ENCODE data around the gene ZDHHC13.

DNA sequence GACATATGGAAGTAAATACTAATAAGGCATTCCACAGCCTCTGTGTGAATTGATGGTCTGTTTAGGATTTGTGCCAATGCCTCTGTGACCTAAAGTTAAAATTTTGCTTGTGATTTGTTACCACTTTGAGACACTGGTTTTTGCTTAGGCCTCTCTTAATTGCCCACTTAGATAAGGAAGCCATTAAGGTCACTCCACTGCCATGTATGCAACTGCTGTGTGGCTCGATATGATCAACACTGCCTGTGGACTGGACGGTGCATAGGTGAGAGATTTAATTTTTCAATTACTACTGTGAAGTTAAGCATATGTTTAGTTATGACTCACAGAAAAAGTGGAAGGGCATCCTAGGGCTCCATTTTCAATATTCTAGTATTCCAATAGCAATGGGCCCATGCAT lies 47.9 kb downstream of the ZDHHC13 start:
- TF ChIP-seq, protein P1, sequence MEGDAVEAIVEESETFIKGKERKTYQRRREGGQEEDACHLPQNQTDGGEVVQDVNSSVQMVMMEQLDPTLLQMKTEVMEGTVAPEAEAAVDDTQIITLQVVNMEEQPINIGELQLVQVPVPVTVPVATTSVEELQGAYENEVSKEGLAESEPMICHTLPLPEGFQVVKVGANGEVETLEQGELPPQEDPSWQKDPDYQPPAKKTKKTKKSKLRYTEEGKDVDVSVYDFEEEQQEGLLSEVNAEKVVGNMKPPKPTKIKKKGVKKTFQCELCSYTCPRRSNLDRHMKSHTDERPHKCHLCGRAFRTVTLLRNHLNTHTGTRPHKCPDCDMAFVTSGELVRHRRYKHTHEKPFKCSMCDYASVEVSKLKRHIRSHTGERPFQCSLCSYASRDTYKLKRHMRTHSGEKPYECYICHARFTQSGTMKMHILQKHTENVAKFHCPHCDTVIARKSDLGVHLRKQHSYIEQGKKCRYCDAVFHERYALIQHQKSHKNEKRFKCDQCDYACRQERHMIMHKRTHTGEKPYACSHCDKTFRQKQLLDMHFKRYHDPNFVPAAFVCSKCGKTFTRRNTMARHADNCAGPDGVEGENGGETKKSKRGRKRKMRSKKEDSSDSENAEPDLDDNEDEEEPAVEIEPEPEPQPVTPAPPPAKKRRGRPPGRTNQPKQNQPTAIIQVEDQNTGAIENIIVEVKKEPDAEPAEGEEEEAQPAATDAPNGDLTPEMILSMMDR (IDR thresholded peaks at IDR 0.05): no peak
- TF ChIP-seq EZH2 (IDR thresholded peaks at IDR 0.05; ENCODE audit: borderline replicate concordance, insufficient read depth, low read depth, low read length, poor library complexity, severe bottlenecking): no peak
